ENCODE data around the gene OR2L2.

OR2L2 gene

GRCh38 chr1:248015803-248016202 lies 14.1 kb upstream of the OR2L2 start:
- TF ChIP-seq ZFX (IDR thresholded peaks at IDR 0.05), result no peak
- no peak for TF ChIP-seq CTCF (conservative IDR thresholded peaks at IDR 0.05)
- H3K27ac ChIP-seq, result no peak overlapping the region

- no peak for TF ChIP-seq CTCF (conservative IDR thresholded peaks at IDR 0.05)
Measured at GRCh38 chr1:248045209-248045608, 15.3 kb downstream of the OR2L2 start.

DNA sequence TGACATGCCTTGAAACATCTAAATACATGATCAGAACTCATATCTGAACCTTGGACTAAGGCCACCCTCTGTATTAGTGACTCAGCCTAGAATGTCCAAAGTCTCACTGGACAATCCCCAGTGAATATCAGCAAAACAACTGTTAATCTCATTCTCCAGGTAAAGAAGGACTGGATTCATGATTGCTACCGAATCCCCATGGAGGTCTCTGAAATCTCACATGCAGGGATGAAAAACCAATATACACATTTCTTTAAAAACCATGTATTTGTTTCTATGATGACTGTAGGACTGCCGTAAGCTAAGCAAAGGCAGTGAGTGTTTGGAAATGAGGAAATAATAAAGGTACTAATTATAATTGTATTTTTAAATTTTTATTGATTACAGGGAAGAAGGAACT lies 16.7 kb downstream of the OR2L2 start, which contains the start of gene OR2L3:
OR2L3 (plus strand) TSS at position 301 of the 400 bp plus-strand sequence. CDS start 13,846 bp downstream, outside the sequence.
- TF ChIP-seq ZFX (IDR thresholded peaks at IDR 0.05), result no peak
- TF ChIP-seq CTCF (conservative IDR thresholded peaks at IDR 0.05), result no peak
- no peak within 1 kb of the TSS for H3K27ac ChIP-seq

More at GRCh38 chr1:248045209-248045608, 15.3 kb downstream of the OR2L2 start:
- no peak overlapping the region for H3K27ac ChIP-seq

GRCh38 chr1:248047008-248047407 lies 17.1 kb downstream of the OR2L2 start:
- no peak for TF ChIP-seq ZFX (IDR thresholded peaks at IDR 0.05)
- 0 out of 2 replicates have a peak, but pooled peaks have one; percentile 7 for TF ChIP-seq CTCF (conservative IDR thresholded peaks at IDR 0.05)
- no peak overlapping the region for H3K27ac ChIP-seq

DNA sequence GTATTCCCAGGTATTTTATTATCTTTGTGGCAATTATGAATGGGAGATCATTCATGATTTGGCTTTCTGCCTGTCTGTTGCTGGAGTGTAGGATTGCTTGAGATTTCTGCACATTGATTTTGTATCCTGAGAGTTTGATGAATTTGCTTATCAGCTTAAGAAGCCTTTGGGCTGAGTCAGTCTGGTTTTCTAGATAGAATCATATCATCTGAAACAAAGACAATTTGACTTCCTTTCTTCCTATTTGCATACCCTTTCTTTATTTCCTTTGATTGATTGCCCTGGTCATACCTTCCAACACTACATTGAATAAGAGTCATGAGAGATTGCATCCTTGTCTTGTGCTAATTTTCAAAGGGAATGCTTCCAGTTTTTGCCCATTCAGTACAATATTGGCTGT lies 24.8 kb downstream of the OR2L2 start:
- TF ChIP-seq CTCF (conservative IDR thresholded peaks at IDR 0.05) (no peak), ZFX (IDR thresholded peaks at IDR 0.05) (no peak)
- H3K27ac ChIP-seq, result no peak overlapping the region

- H3K27ac ChIP-seq, result no peak overlapping the region
- TF ChIP-seq CTCF (conservative IDR thresholded peaks at IDR 0.05), result no peak
- TF ChIP-seq ZFX (IDR thresholded peaks at IDR 0.05), result no peak
Measured at GRCh38 chr1:248055261-248055660, 25.4 kb downstream of the OR2L2 start.

DNA sequence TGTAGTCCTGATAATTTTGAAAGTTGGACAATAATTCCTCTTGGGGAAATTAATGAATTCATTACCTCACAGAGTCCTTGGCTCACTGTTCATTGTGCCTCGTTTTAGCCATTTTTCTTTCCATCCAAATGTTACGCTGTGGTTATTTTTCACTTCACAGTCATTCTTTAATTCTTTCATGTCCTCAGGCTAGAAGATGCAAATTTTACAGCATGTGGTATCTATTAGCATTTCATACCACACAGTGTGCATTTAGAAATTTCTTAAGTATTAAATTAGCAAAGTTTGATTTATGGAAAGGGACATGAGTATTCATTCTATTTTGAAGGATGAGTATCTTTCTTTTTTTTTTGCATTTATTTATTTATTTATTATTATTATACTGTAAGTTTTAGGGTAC lies 35.2 kb downstream of the OR2L2 start:
- H3K27ac ChIP-seq, result no peak overlapping the region
- TF ChIP-seq ZFX (IDR thresholded peaks at IDR 0.05) (no peak), CTCF (conservative IDR thresholded peaks at IDR 0.05) (no peak; the same call in 1 of the 2 replicates)
